ENCODE measurements around the gene JPT1.

The JPT1 gene

GRCh38 chr17:75103601-75104554 is 50.4 kb downstream of the JPT1 start:
- DNase-seq (ENCODE audit: low read depth) = no peak

- no peak for DNase-seq (ENCODE audit: low read depth)
Observed at GRCh38 chr17:75102385-75102821, 51.9 kb downstream of the JPT1 start.

GRCh38 chr17:75099881-75100595 is 54.3 kb downstream of the JPT1 start:
- DNase-seq (ENCODE audit: low read depth) = no peak

- DNase-seq (ENCODE audit: low read depth) = no peak
Observed at GRCh38 chr17:75098861-75099260, 55.5 kb downstream of the JPT1 start.

- no peak for DNase-seq (ENCODE audit: low read depth)
Observed at GRCh38 chr17:75097865-75098264, 56.4 kb downstream of the JPT1 start.

GRCh38 chr17:75096082-75096625 is 58.2 kb downstream of the JPT1 start:
- DNase-seq (ENCODE audit: low read depth) = no peak

- no peak for DNase-seq (ENCODE audit: low read depth)
Observed at GRCh38 chr17:75094871-75095399, 59.4 kb downstream of the JPT1 start.

GRCh38 chr17:75093548-75094158 is 60.7 kb downstream of the JPT1 start:
- DNase-seq (ENCODE audit: low read depth) = no peak

- no peak for DNase-seq (ENCODE audit: low read depth)
Observed at GRCh38 chr17:75091855-75092327, 62.4 kb downstream of the JPT1 start.

- no peak for DNase-seq (ENCODE audit: low read depth)
Observed at GRCh38 chr17:75090871-75091854, 63.1 kb downstream of the JPT1 start.

- no peak for DNase-seq (ENCODE audit: low read depth)
Observed at GRCh38 chr17:75088465-75089417, 65.6 kb downstream of the JPT1 start.

- no peak for DNase-seq (ENCODE audit: low read depth)
Observed at GRCh38 chr17:75087558-75088453, 66.5 kb downstream of the JPT1 start, which contains the start of gene SLC16A5. TSS of gene SLC16A5 (plus strand) at chr17:75087954. CDS start at chr17:75093637, 5,683 bp downstream.

GRCh38 chr17:75087182-75087557 is 67.1 kb downstream of the JPT1 start:
- no peak for DNase-seq (ENCODE audit: low read depth)

GRCh38 chr17:75086496-75087181 is 67.7 kb downstream of the JPT1 start:
- DNase-seq (ENCODE audit: low read depth) = no peak

Data from activated T-cell treated with anti-CD3 and anti-CD28 coated beads for 24 hours (primary cell).